Measurements from ENCODE around the gene XKR7. TPM values are rescaled to one million over a fixed set of nuclear protein-coding genes. Genes with fewer than 3 reads are reported as not detected.

XKR7 gene
- total RNA-seq, 1 donor from 2014 or later, result 0.07 TPM

- Mint-ChIP-seq H3K9me3 (no peaks in the 10 kb centered on the region), H3K4me3 (no peak overlapping the region), H3K27me3 (ENCODE audit: insufficient read depth, low read depth) (peaks cover 3% of the 10 kb centered on the region), H3K4me1 (no peaks in the 10 kb centered on the region), H3K36me3 (peaks cover 36% of the 10 kb centered on the region), H3K27ac (no peak overlapping the region)
- Histone ChIP-seq H3F3A (ENCODE audit: low read depth) (peaks cover 7% of the 10 kb centered on the region), H3K9me3 (ENCODE audit: low read depth) (no peaks in the 10 kb centered on the region), H3K27me3 (no peaks in the 10 kb centered on the region), H3K9ac (no peak overlapping the region), H3K4me1 (no peaks in the 10 kb centered on the region), H3K36me3 (peaks cover 13% of the 10 kb centered on the region), H2AFZ (replicated peaks) (no peak overlapping the region), H3K4me2 (no peak overlapping the region), H4K20me1 (ENCODE audit: low read depth) (peaks cover 8% of the 10 kb centered on the region), H3K4me3 (no peak overlapping the region), H3K27ac (no peak overlapping the region), H3K79me2 (ENCODE audit: low read depth) (peaks cover 25% of the 10 kb centered on the region)
- TF ChIP-seq CTCF (IDR thresholded peaks at IDR 0.05), result no peak
- no peak for TF ChIP-seq EZH2phosphoT487 (IDR thresholded peaks at IDR 0.05)
- no peak for TF ChIP-seq EZH2 (IDR thresholded peaks at IDR 0.05)
- no peak for DNase-seq (ENCODE audit: low spot score)
Measured at GRCh38 chr20:31945319-31945718, 22.6 kb upstream of the XKR7 start.

GRCh38 chr20:31945785-31946184, 22.2 kb upstream of the XKR7 start:
- Histone ChIP-seq H4K20me1 (ENCODE audit: low read depth) (peaks cover 12% of the 10 kb centered on the region), H3K79me2 (ENCODE audit: low read depth) (peaks cover 30% of the 10 kb centered on the region)
- no peak for DNase-seq (ENCODE audit: low spot score)

GRCh38 chr20:31948008-31948407, 19.9 kb upstream of the XKR7 start:
- H3K4me3 ChIP-seq, result no peak overlapping the region
- no peak for TF ChIP-seq EZH2phosphoT487 (IDR thresholded peaks at IDR 0.05)
- TF ChIP-seq EZH2 (IDR thresholded peaks at IDR 0.05), result no peak
- no peak for TF ChIP-seq CTCF (IDR thresholded peaks at IDR 0.05)
- Mint-ChIP-seq H3K9me3 (no peaks in the 10 kb centered on the region), H3K27me3 (ENCODE audit: insufficient read depth, low read depth) (peaks cover 6% of the 10 kb centered on the region), H3K4me3 (no peak overlapping the region), H3K4me1 (peaks cover 11% of the 10 kb centered on the region), H3K36me3 (peaks cover 36% of the 10 kb centered on the region), H3K27ac (no peak overlapping the region)
- H3K27me3 ChIP-seq, result no peaks in the 10 kb centered on the region
- H3K27ac ChIP-seq, result no peak overlapping the region
- peaks cover 40% of the 10 kb centered on the region for H3K79me2 ChIP-seq (ENCODE audit: low read depth)
- no peak overlapping the region for H3K9ac ChIP-seq
- no peaks in the 10 kb centered on the region for H3K9me3 ChIP-seq (ENCODE audit: low read depth)
- H3F3A ChIP-seq (ENCODE audit: low read depth), result peaks cover 7% of the 10 kb centered on the region
- peaks cover 20% of the 10 kb centered on the region for H4K20me1 ChIP-seq (ENCODE audit: low read depth)
- H3K4me1 ChIP-seq, result peaks cover 7% of the 10 kb centered on the region
- H3K36me3 ChIP-seq, result peaks cover 13% of the 10 kb centered on the region
- no peak overlapping the region for H2AFZ ChIP-seq (replicated peaks)
- DNase-seq (ENCODE audit: low spot score), result no peak
- no peak overlapping the region for H3K4me2 ChIP-seq

More at GRCh38 chr20:31945785-31946184, 22.2 kb upstream of the XKR7 start:
- H3K27me3 Mint-ChIP-seq (ENCODE audit: insufficient read depth, low read depth), result peaks cover 3% of the 10 kb centered on the region
- Histone ChIP-seq H3K9me3 (ENCODE audit: low read depth) (no peaks in the 10 kb centered on the region), H2AFZ (replicated peaks) (no peak overlapping the region), H3K36me3 (peaks cover 13% of the 10 kb centered on the region), H3K27me3 (no peaks in the 10 kb centered on the region), H3K4me1 (peaks cover 4% of the 10 kb centered on the region), H3K27ac (no peak overlapping the region), H3K4me3 (no peak overlapping the region), H3K9ac (no peak overlapping the region), H3K4me2 (no peak overlapping the region), H3F3A (ENCODE audit: low read depth) (peaks cover 7% of the 10 kb centered on the region)
- no peaks in the 10 kb centered on the region for H3K9me3 Mint-ChIP-seq
- H3K27ac Mint-ChIP-seq, result no peak overlapping the region
- H3K4me3 Mint-ChIP-seq, result no peak overlapping the region
- peaks cover 36% of the 10 kb centered on the region for H3K36me3 Mint-ChIP-seq
- peaks cover 4% of the 10 kb centered on the region for H3K4me1 Mint-ChIP-seq
- TF ChIP-seq EZH2 (IDR thresholded peaks at IDR 0.05), result no peak
- no peak for TF ChIP-seq CTCF (IDR thresholded peaks at IDR 0.05)
- no peak for TF ChIP-seq EZH2phosphoT487 (IDR thresholded peaks at IDR 0.05)

Measured in neural progenitor cell (in vitro differentiated cells).